NCI-H1092 (cell line): ENCODE data around the gene OR10R2.

Experiments
- DNase-seq: peaks from one replicate; lab custom pipeline; 2025; lab: John Stamatoyannopoulos, UW

The OR10R2 gene

GRCh38 chr1:158527190-158527815 is 55.3 kb downstream of the OR10R2 start:
- DNase-seq: peak; percentile 22
